Measurements from ENCODE around the gene WIZ.

- TF ChIP-seq POLR2AphosphoS5 (IDR thresholded peaks at IDR 0.05) (no peak), POLR2A (IDR thresholded peaks at IDR 0.05; ENCODE audit: low read depth) (no peak), CTCF (IDR thresholded peaks at IDR 0.05) (no peak)
Observed at GRCh38 chr19:15443838-15444237, 5.9 kb downstream of the WIZ start.

All from esophagus muscularis mucosa (tissue), 3 donors.